HepG2 (cell line): Measurements from ENCODE around the gene AP2A2. TPM values are rescaled to one million over a fixed set of nuclear protein-coding genes. Genes with fewer than 3 reads are reported as not detected.

ENCODE experiments used
- ATAC-seq: fragments of 200-7000 bp; cut with Tn5 transposase; 3 replicates; pipeline ENCODE4 v1.9.1; 2020; ENCODE audit warnings: mild to moderate bottlenecking, moderate library complexity
- BruUV-seq: library from RNA; stranded (reverse); fragments of 400-500 nt; replicated peaks from 2 replicates; lab custom pipeline; 2021; lab: Mats Ljungman, UMichigan
- CTCF ChIA-PET: fragments of 300-600 bp; formaldehyde crosslinking; extraction: SDS; loops from one replicate; lab custom pipeline; 2021; ENCODE audit warnings: low total read pairs, inconsistent platforms, low intra/inter-chr PET ratio; lab: Yijun Ruan, JAX
- POLR2A ChIA-PET: fragments of 350-600 bp; sonication (Branson Sonifier 250); formaldehyde crosslinking; loops from one replicate; lab custom pipeline; 2020; ENCODE audit warnings: antibody characterized with exemption, inconsistent platforms; lab: Yijun Ruan, JAX
- DNase-seq: peaks from one replicate; pipeline ENCODE4 v3.0.0-alpha.2; 2015; ENCODE audit warnings: low spot score
- FAIRE-seq: peaks from 3 replicates; lab custom pipeline; 2011; peaks lifted over from hg19 to GRCh38; lab: Jason Lieb, UNC
- H2AFZ ChIP-seq: one replicate; pipeline ENCODE4 v1.6.1; 2011; ENCODE audit warnings: low read length, inconsistent platforms
- H3K27ac ChIP-seq: fragments of 300-600 bp; 3 replicates; pipeline ENCODE4 v1.8.0; 2011; ENCODE audit warnings: mixed run types, mild to moderate bottlenecking, mixed read lengths, low read length, inconsistent platforms; ENCODE audit not compliant: insufficient read depth; ENCODE audit errors: extremely low read length
- H3K27me3 ChIP-seq, 2 experiments: fragments of 200-600 bp in 1 of 2; 2 replicates in 1 of 2; 3 replicates in 1 of 2; pipeline versions ENCODE4 v1.6.0 to v1.8.0; 2011; ENCODE audit warnings: low read length in 2 of 2, mild to moderate bottlenecking in 2 of 2, moderate library complexity in 2 of 2, inconsistent platforms in 1 of 2; ENCODE audit not compliant: insufficient read depth in 2 of 2, control insufficient read depth in 1 of 2
- H3K36me3 ChIP-seq, 2 experiments: fragments of 200-600 bp in 1 of 2; replicated peaks in 1 of 2; 2 replicates in 1 of 2; 3 replicates in 1 of 2; pipeline versions ENCODE4 v1.5.1 to v1.8.0; 2011; ENCODE audit warnings: low read length in 2 of 2, inconsistent platforms in 1 of 2; ENCODE audit not compliant: insufficient read depth in 2 of 2, control insufficient read depth in 1 of 2
- H3K4me1 ChIP-seq: 2 replicates; pipeline ENCODE4 v1.5.1; 2012; ENCODE audit warnings: low read length, inconsistent platforms; ENCODE audit not compliant: insufficient read depth
- H3K4me2 ChIP-seq: 2 replicates; pipeline ENCODE4 v1.6.0; 2011; ENCODE audit warnings: low read depth, low read length, inconsistent platforms
- H3K4me3 ChIP-seq, 3 experiments: fragments of 200-600 bp in 1 of 3; sonication (generic), shearing (Covaris generic) in 1 of 3; replicated peaks in 1 of 3; 2 replicates each; pipeline ENCODE4 v1.5.1; 2011 to 2016; ENCODE audit warnings: low read length in 3 of 3, inconsistent platforms in 2 of 3, low read depth in 2 of 3, mild to moderate bottlenecking in 2 of 3, control low read depth in 1 of 3, mixed read lengths in 1 of 3; ENCODE audit not compliant: insufficient read depth in 1 of 3
- H3K79me2 ChIP-seq: one replicate; pipeline ENCODE4 v1.6.1; 2011; ENCODE audit warnings: low read length, inconsistent platforms; ENCODE audit not compliant: insufficient read depth
- H3K9ac ChIP-seq: 2 replicates; pipeline ENCODE4 v1.6.0; 2011; ENCODE audit warnings: mild to moderate bottlenecking, low read depth, low read length, inconsistent platforms; ENCODE audit not compliant: insufficient read depth
- H3K9me3 ChIP-seq: 2 replicates; pipeline ENCODE4 v1.5.1; 2012; ENCODE audit warnings: mild to moderate bottlenecking, low read length
- H4K20me1 ChIP-seq: 2 replicates; pipeline ENCODE4 v1.6.0; 2011; ENCODE audit warnings: inconsistent platforms, mild to moderate bottlenecking, low read length, moderate library complexity; ENCODE audit not compliant: insufficient read depth
- ARHGAP35 ChIP-seq: sonication (generic); formaldehyde crosslinking; IDR thresholded peaks from 2 replicates; pipeline ENCODE4 v1.9.0; 2022; ENCODE audit warnings: mild to moderate bottlenecking, inconsistent platforms, moderate library complexity, missing genetic modification reagents, borderline replicate concordance
- MAFK ChIP-seq, 2 experiments: IDR thresholded peaks in 1 of 2; conservative IDR thresholded peaks in 1 of 2; 2 replicates each; pipeline ENCODE4 v1.6.1; 2011; ENCODE audit warnings: improper control_type of control experiment in 2 of 2, low read length in 2 of 2
- MBNL3 ChIP-seq: fragments of 250-450 bp; sonication (Bioruptor Pico); conservative IDR thresholded peaks from 2 replicates; pipeline ENCODE4 v1.8.0; 2022; ENCODE audit warnings: mild to moderate bottlenecking, inconsistent platforms
- MTF1 ChIP-seq: sonication (generic); formaldehyde crosslinking; IDR thresholded peaks from 2 replicates; pipeline ENCODE4 v1.5.0; 2020; ENCODE audit warnings: missing genetic modification reagents
- MYC ChIP-seq: sonication (generic); formaldehyde crosslinking; IDR thresholded peaks from 2 replicates; pipeline ENCODE4 v1.9.0; 2021; ENCODE audit warnings: missing genetic modification reagents, borderline replicate concordance
- NAIF1 ChIP-seq: sonication (generic); formaldehyde crosslinking; IDR thresholded peaks from 2 replicates; pipeline ENCODE4 v1.5.0; 2020; ENCODE audit warnings: mild to moderate bottlenecking, missing genetic modification reagents, borderline replicate concordance
- RNF2 ChIP-seq: fragments of 450-650 bp; conservative IDR thresholded peaks from 2 replicates; pipeline ENCODE4 v1.6.1; 2016; ENCODE audit warnings: low read depth
- SRSF4 ChIP-seq: fragments of 200-400 bp; formaldehyde crosslinking; IDR thresholded peaks from one replicate; pipeline ENCODE4 v1.6.1; 2018; ENCODE audit warnings: mild to moderate bottlenecking, low read depth, low read length, moderate library complexity; ENCODE audit not compliant: poor library complexity, severe bottlenecking
- SRSF9 ChIP-seq: fragments of 200-400 bp; formaldehyde crosslinking; IDR thresholded peaks from 2 replicates; pipeline ENCODE4 v1.6.1; 2018; ENCODE audit warnings: borderline replicate concordance, mild to moderate bottlenecking, low read depth, low read length; ENCODE audit not compliant: insufficient read depth, poor library complexity, severe bottlenecking
- SUZ12 ChIP-seq: fragments of 150-350 bp; IDR thresholded peaks from 2 replicates; pipeline ENCODE4 v1.6.1; 2014; ENCODE audit warnings: low read depth, low read length
- WGBS: methylation state at CpG from one replicate; pipeline ENCODE4 v1.1.6; 2017; ENCODE audit warnings: low lambda C conversion rate; 5-methylcytosine and 5-hydroxymethylcytosine counted together
- in situ Hi-C: cut with HindIII; loops from 2 replicates; pipeline ENCODE4 v1.10.0; 2017; ENCODE audit warnings: low pct_unique_long_range_greater_than_20kb; ENCODE audit not compliant: extremely low pct_ligation_motif_present
- intact Hi-C: fragments of 100-400 bp; cut with micrococcal nuclease; formaldehyde crosslinking; loops from one replicate; pipeline ENCODE4 v1.10.0; 2022; ENCODE audit not compliant: unreplicated experiment
- polyA plus RNA-seq, 8 experiments: library from polyadenylated mRNA; depleted of rRNA in 3 of 8; stranded (reverse) in 7 of 8; unstranded in 1 of 8; fragments of >200 nt; fragmentation: Illumina TruSeq in 4 of 8; extraction: Trizol in 4 of 8; gene quantifications; 2 replicates each; pipeline versions ENCODE4 v1.2.1 to v1.2.3, GENCODE V29; 2011 to 2016; ENCODE audit warnings: low read depth in 4 of 8, missing spikeins in 1 of 8, mixed read lengths in 1 of 8; ENCODE audit not compliant: insufficient read depth in 1 of 8
- total RNA-seq, 5 experiments: library from RNA; depleted of rRNA; stranded (reverse); fragments of >200 nt; fragmentation: Illumina TruSeq; extraction: Trizol; gene quantifications; 2 replicates each; pipeline ENCODE4 v1.2.3, GENCODE V29; 2016; ENCODE audit warnings: low read depth in 1 of 5
- TF ChIP-seq, protein P1 (sequence below): sonication (generic); formaldehyde crosslinking; IDR thresholded peaks from 2 replicates; pipeline ENCODE4 v1.8.1; 2023; ENCODE audit warnings: mild to moderate bottlenecking, missing genetic modification reagents, borderline replicate concordance
- TF ChIP-seq, protein P2 (sequence below): sonication (generic); formaldehyde crosslinking; IDR thresholded peaks from 2 replicates; pipeline ENCODE4 v1.4.0; 2020; ENCODE audit warnings: mild to moderate bottlenecking, missing genetic modification reagents
- TF ChIP-seq, protein P3 (sequence below): sonication (generic); formaldehyde crosslinking; IDR thresholded peaks from 2 replicates; pipeline ENCODE4 v1.4.0; 2020; ENCODE audit warnings: mild to moderate bottlenecking, missing genetic modification reagents, borderline replicate concordance

The AP2A2 gene
- total and polyA plus RNA-seq, 2 of the 13 experiments (the other 11 are each of a cell fraction or from before 2014, with no cell fraction given), result 25.7 to 75.7 TPM

DNA sequence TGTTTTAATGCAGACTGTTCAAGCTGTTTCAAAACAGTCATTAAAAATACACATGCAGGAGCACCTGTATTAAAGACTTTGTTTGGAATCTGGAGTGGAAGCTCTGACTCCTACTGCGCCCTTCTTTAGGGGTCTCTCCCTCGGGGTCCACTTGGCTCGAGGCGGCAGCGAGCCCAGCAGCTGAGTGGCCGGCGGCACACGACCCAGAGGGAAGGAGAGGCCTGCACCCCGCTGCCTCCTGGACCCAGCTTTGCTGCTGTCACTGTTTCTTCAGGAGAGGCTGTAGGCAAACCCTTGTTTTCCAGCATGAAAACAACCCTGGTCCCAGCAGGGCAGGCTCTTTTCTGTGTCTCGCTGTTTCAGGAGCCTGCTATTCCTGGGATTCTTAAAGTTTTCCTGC is 81.6 kb downstream of the AP2A2 start:
- FAIRE-seq (no peak), DNase-seq (no peak), ATAC-seq (no peak)
- 100% methylated on average over 4 of the region's 10 CpGs for WGBS
- no peaks in the 10 kb centered on the region; a peak in 1 of 5 replicates for H3K27me3 ChIP-seq
- in situ Hi-C loops (no loop called here), intact Hi-C loops (no loop called here)
- TF ChIP-seq, protein P1, sequence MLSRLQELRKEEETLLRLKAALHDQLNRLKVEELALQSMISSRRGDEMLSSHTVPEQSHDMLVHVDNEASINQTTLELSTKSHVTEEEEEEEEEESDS, result no peak
- TF ChIP-seq, protein P2, sequence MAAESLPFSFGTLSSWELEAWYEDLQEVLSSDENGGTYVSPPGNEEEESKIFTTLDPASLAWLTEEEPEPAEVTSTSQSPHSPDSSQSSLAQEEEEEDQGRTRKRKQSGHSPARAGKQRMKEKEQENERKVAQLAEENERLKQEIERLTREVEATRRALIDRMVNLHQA (CRISPR knock-in tag), result no peak
- no peak for TF ChIP-seq MTF1 (CRISPR knock-in tag)
- TF ChIP-seq MAFK (conservative IDR thresholded peaks at IDR 0.05 in 1 of 2, IDR thresholded peaks at IDR 0.05 in 1 of 2; ENCODE audit: low read length in 2 of 2), result no peak
- no peak for TF ChIP-seq SRSF9
- no peak for TF ChIP-seq MBNL3 (CRISPR knock-in tag)
- no peak for TF ChIP-seq RNF2
- no peak for TF ChIP-seq ARHGAP35 (CRISPR knock-in tag)
- no peak for TF ChIP-seq MYC (CRISPR knock-in tag)
- TF ChIP-seq NAIF1 (CRISPR knock-in tag), result no peak
- TF ChIP-seq, protein P3, sequence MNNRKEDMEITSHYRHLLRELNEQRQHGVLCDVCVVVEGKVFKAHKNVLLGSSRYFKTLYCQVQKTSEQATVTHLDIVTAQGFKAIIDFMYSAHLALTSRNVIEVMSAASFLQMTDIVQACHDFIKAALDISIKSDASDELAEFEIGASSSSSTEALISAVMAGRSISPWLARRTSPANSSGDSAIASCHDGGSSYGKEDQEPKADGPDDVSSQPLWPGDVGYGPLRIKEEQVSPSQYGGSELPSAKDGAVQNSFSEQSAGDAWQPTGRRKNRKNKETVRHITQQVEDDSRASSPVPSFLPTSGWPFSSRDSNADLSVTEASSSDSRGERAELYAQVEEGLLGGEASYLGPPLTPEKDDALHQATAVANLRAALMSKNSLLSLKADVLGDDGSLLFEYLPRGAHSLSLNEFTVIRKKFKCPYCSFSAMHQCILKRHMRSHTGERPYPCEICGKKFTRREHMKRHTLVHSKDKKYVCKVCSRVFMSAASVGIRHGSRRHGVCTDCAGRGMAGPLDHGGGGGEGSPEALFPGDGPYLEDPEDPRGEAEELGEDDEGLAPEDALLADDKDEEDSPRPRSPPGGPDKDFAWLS (CRISPR knock-in tag), result no peak
- no peak for TF ChIP-seq SRSF4
- TF ChIP-seq SUZ12, result no peak
- H3K4me3 ChIP-seq, result no peak overlapping the region
- H3K4me2 ChIP-seq, result no peak overlapping the region
- no peaks in the 10 kb centered on the region for H3K79me2 ChIP-seq
- no peak overlapping the region for H2AFZ ChIP-seq
- no peak overlapping the region for H3K9ac ChIP-seq
- peaks cover 44 to 80% of the 10 kb centered on the region in 2 experiments for H3K36me3 ChIP-seq
- ChIA-PET CTCF (no interaction called here), POLR2A (no interaction called here)
- no peak overlapping the region for H3K27ac ChIP-seq
- BruUV-seq, result no TSS peak
- no peaks in the 10 kb centered on the region for H3K4me1 ChIP-seq
- peaks cover 4% of the 10 kb centered on the region; the same call in 1 of the 2 replicates for H4K20me1 ChIP-seq
- H3K9me3 ChIP-seq, result no peaks in the 10 kb centered on the region
